ENCODE measurements around the gene PPM1N. TPM values are rescaled to one million over a fixed set of nuclear protein-coding genes. Genes with fewer than 3 reads are reported as not detected.

PPM1N gene
- total and polyA plus RNA-seq, 8 donors, result 0.22 to 2.1 (median 0.32) TPM

DNA sequence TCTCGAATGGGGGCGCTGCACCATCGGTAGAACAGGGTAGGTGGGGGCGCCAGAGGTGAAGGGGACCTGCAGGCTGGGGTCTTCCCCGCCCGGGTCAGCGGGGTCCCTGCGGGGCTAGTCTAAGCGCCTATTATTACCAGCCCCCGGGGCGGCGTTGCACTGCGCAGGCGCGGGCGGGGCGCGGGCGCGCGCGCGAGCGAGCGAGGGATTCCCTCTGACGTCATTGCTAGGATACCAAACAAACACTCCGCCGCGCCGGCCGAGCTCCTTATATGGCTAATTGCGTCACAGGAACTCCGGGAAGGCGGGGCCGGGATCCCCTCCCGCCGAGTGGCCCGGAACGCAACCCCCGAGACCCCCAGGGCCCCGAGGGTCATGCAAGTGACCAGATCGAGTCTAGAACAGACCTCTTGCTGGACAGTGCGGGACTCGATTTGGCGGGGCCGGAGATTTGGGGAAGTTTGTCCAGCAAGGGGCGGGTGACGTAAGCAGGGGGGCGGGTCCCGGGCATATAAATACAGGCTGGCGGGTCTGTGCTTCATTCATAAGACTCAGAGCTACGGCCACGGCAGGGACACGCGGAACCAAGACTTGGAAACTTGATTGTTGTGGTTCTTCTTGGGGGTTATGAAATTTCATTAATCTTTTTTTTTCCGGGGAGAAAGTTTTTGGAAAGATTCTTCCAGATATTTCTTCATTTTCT lies 30.6 kb upstream of the PPM1N start, which contains the start of gene FOSB:
TSS of gene FOSB (plus strand) at position 541 of the 703 bp plus-strand sequence. CDS start 591 bp downstream, outside the sequence.
- TF ChIP-seq, protein P1, sequence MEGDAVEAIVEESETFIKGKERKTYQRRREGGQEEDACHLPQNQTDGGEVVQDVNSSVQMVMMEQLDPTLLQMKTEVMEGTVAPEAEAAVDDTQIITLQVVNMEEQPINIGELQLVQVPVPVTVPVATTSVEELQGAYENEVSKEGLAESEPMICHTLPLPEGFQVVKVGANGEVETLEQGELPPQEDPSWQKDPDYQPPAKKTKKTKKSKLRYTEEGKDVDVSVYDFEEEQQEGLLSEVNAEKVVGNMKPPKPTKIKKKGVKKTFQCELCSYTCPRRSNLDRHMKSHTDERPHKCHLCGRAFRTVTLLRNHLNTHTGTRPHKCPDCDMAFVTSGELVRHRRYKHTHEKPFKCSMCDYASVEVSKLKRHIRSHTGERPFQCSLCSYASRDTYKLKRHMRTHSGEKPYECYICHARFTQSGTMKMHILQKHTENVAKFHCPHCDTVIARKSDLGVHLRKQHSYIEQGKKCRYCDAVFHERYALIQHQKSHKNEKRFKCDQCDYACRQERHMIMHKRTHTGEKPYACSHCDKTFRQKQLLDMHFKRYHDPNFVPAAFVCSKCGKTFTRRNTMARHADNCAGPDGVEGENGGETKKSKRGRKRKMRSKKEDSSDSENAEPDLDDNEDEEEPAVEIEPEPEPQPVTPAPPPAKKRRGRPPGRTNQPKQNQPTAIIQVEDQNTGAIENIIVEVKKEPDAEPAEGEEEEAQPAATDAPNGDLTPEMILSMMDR (IDR thresholded peaks at IDR 0.05), result no peak
- H3K4me3 ChIP-seq, result peak within 1 kb of the TSS; percentile 33 to 64 (median 47)
- no peaks in the 10 kb centered on the region for H3K9me3 ChIP-seq
- intact Hi-C loops (cut with DNase I), result no loop called here
- H3K27ac ChIP-seq, result peak within 1 kb of the TSS; percentile 89 to 96 (median 94)
- no peak for FAIRE-seq
- WGBS, 2 donors, result 0 to 1% methylated on average over 46 to 56 of the region's 56 CpGs
- peak; percentile 65 to 77 (median 72) for ATAC-seq
- H3K27me3 ChIP-seq, result no peaks in the 10 kb centered on the region
- H3K4me1 ChIP-seq, result peaks cover 0 to 13% (median 9%) of the 10 kb centered on the region in 3 donors
- DNase-seq, result peak; percentile 93 to 99 (median 95)
- no peaks in the 10 kb centered on the region for H3K36me3 ChIP-seq

DNA sequence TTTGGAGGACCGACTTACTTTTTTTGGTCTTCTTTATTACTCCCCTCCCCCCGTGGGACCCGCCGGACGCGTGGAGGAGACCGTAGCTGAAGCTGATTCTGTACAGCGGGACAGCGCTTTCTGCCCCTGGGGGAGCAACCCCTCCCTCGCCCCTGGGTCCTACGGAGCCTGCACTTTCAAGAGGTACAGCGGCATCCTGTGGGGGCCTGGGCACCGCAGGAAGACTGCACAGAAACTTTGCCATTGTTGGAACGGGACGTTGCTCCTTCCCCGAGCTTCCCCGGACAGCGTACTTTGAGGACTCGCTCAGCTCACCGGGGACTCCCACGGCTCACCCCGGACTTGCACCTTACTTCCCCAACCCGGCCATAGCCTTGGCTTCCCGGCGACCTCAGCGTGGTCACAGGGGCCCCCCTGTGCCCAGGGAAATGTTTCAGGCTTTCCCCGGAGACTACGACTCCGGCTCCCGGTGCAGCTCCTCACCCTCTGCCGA lies 30.0 kb upstream of the PPM1N start:
- DNase-seq (peak in 4 of 6 donors; percentile 48 to 73 (median 66)), ATAC-seq (peak in 1 of 4 donors; percentile 0), FAIRE-seq (no peak)
- peak overlapping the region in 3 of 4 donors; percentile 33 to 64 (median 54) for H3K4me3 ChIP-seq
- TF ChIP-seq, protein P1 (IDR thresholded peaks at IDR 0.05), result no peak
- H3K36me3 ChIP-seq, result no peaks in the 10 kb centered on the region
- no peaks in the 10 kb centered on the region for H3K9me3 ChIP-seq
- H3K27ac ChIP-seq, result peak overlapping the region; percentile 89 to 96 (median 94)
- WGBS, 2 donors, result 0 to 1% methylated on average over 31 of the region's 31 CpGs
- H3K4me1 ChIP-seq, result peaks cover 0 to 13% (median 9%) of the 10 kb centered on the region in 3 donors
- intact Hi-C loops (cut with DNase I), result no loop called here
- no peaks in the 10 kb centered on the region for H3K27me3 ChIP-seq

DNA sequence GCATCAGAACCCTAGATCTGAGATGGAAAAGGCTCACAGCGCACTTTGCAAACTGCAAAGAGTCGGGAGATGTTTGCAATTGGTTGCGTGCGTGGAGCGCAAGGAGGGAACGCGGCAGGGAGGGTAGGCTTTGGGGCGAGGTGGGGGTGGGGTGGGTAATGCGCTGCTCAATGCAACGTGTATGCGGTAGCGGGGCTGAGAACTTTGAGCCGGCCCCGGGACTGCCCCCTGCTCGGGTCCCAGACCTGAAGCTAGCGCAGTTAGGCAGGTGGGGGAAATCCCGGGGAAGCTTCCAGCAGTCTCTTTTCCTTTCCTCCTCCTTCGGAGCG lies 29.5 kb upstream of the PPM1N start:
- intact Hi-C loops (cut with DNase I), result no loop called here
- Histone ChIP-seq H3K9me3 (no peaks in the 10 kb centered on the region), H3K36me3 (no peaks in the 10 kb centered on the region), H3K27ac (peak overlapping the region; percentile 89 to 96 (median 94)), H3K4me1 (peaks cover 0 to 13% (median 9%) of the 10 kb centered on the region in 3 donors), H3K4me3 (peak overlapping the region; percentile 20 to 64 (median 44)), H3K27me3 (no peaks in the 10 kb centered on the region)
- no peak for DNase-seq
- TF ChIP-seq, protein P1 (IDR thresholded peaks at IDR 0.05), result no peak
- 0 to 1% methylated on average over 19 of the region's 19 CpGs for WGBS, 2 donors
- FAIRE-seq, result no peak
- peak; percentile 8 to 43 (median 25) for ATAC-seq

DNA sequence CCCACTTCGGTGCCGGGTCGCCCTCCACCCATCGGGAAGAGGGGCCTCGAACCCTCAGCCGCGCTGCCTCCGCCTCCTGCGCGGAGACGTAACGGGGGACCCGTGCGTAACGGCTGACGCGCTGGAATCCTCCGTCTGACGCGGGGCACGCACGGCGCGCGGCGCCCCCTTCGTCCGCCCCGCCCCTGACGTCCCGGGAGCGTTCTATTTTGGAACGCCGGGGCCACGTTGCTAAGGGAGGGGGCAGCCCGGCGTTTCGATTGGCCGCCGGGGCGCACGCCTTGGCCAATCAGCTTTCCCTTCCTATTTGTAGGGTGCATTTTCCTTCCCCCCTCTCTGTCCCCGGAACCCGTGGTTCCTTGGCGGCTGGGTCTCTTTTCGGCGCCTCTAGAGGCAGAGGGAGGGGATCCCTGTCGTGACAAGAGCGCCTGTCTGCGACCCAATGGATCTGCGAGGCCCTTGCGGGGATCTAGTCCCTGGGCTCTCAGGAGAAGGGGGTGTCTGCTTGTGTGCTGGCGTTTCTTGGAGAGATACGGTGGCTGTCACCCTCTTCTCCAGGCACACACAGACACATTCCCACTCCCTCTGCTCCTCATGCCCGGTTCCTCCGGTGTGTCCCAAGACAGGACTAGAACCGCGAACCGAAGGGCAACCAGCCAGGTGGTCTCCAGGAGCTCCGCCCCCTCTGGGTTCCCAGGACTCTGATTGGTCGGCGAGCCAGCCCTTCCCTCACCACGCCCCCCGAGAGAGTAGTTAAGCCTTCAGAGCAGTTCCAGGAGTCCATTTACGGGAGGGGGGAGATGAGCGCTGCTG lies 28.9 kb upstream of the PPM1N start:
- Histone ChIP-seq H3K27me3 (no peaks in the 10 kb centered on the region), H3K9me3 (no peaks in the 10 kb centered on the region), H3K36me3 (no peaks in the 10 kb centered on the region), H3K4me3 (peak overlapping the region; percentile 33 to 64 (median 54)), H3K27ac (peak overlapping the region; percentile 89 to 96 (median 94)), H3K4me1 (peaks cover 0 to 13% (median 9%) of the 10 kb centered on the region in 3 donors)
- FAIRE-seq (peak; percentile 41), DNase-seq (peak; percentile 89 to 96 (median 91)), ATAC-seq (peak; percentile 80 to 89 (median 87))
- WGBS, 2 donors, result 0 to 1% methylated on average over 54 to 66 of the region's 66 CpGs
- TF ChIP-seq, protein P1 (IDR thresholded peaks at IDR 0.05), result no peak
- intact Hi-C loops (cut with DNase I), result no loop called here

Data from pancreas (tissue), 10 donors.